Kidney capillary endothelial cell (primary cell): ENCODE measurements around the gene PLSCR3.

Experiments used
- DNase-seq: peaks from one replicate; pipeline ENCODE4 v3.0.0-alpha.2; 2018; ENCODE audit warnings: low spot score

Gene PLSCR3

GRCh38 chr17:7426203-7426863 is 32.0 kb upstream of the PLSCR3 start:
- no peak for DNase-seq

- DNase-seq = no peak
Observed at GRCh38 chr17:7425756-7426155, 31.4 kb upstream of the PLSCR3 start.

GRCh38 chr17:7425316-7425715 is 31.0 kb upstream of the PLSCR3 start, which contains the start of gene SPEM2:
SPEM2 (plus strand) TSS chr17:7425616; CDS start chr17:7425689, 73 bp downstream.
- no peak for DNase-seq

DNA sequence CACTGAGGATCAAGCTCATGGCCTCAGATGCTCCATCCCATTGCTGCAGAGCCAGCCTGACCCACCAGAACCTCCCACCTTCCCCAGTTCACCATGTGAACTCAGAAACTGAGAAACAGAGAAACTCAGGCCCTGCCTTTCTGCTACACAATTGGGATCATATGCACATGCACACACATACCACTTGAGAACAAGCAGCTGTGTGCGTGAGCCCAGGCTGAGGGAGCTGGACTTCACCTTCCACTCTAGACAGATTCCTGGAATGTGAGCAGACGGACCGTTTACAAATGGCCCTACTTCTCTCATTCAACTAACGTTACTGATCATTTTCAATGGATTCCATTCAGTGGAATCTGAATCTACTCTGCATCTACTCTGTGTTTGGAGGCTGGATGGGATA is 29.4 kb upstream of the PLSCR3 start:
- no peak for DNase-seq

- no peak for DNase-seq
Observed at GRCh38 chr17:7421186-7421585, 26.9 kb upstream of the PLSCR3 start.

DNA sequence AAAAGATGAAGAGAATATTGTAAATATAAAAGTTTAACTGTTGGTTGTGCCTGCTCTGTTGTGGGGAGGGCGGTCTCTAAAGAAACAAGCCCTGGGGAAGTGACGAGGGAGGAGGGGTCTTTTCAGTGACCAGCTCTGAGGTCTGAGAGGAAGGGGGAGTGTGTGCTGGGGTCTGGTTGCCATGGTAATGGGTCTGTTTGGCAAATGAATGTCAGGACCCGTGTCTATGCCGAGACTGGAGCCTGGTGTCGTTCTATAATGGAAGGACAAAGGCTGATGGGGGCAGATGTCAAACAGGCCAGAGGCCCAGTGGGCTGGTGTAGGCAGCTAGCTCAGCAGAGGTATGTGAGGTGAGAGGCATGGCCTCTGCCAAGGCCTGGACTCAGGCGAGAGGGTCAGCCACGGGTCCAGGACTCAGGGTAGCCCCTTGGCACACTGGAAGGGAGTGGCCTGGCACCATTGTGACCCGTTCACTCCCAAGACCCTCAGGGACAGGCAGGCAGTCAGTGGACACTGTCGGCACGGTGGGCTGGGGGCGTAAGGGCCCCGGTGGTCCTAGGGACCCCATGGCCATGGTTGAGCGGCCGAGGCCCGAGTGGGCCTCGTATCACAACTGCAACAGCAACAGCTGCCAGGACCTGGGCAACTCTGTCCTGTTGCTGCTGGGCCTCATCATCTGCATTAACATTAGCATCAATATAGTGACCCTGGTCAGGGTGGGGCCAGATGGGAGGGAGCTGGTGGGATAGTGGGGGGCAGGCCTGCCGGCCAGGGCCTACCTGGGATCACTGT is 25.7 kb upstream of the PLSCR3 start, which contains the start of gene SPEM1:
TSS of gene SPEM1 (plus strand) at position 506 of the 792 bp plus-strand sequence. CDS start at position 567, 61 bp downstream.
- no peak for DNase-seq

DNA sequence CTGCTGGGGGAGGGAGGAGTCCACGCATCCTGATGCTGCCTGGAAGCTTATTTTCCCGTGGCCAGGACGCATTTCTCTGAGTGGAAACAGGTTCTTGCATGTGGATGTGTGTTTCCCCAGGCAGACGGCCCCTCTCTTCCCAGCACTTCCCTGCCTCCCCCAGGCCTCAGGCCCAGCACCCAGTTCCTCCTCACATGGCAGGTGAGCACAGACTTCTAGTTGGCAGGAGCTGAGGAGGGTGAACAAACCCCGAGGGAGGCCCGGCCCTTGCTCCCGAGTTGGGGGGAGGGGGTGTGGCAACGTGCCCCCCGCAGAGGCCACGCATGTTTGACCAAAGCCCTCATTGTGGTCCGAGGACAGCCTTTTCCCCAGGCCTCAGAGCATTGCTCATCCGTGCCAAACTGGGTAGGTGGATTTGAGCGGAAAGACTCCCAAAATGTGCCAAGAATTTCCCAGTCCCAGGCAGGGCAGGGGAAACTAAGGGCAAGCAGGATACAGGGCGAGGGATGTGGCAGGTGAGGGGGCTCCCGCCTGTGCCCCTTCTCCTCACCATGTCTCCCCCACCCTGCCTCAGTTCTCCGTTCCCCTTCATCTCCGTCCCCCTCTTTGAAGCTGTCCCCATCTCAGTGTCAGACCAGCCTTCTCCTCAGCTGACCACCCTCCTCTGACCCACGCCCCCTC is 24.3 kb upstream of the PLSCR3 start:
- DNase-seq = no peak

DNA sequence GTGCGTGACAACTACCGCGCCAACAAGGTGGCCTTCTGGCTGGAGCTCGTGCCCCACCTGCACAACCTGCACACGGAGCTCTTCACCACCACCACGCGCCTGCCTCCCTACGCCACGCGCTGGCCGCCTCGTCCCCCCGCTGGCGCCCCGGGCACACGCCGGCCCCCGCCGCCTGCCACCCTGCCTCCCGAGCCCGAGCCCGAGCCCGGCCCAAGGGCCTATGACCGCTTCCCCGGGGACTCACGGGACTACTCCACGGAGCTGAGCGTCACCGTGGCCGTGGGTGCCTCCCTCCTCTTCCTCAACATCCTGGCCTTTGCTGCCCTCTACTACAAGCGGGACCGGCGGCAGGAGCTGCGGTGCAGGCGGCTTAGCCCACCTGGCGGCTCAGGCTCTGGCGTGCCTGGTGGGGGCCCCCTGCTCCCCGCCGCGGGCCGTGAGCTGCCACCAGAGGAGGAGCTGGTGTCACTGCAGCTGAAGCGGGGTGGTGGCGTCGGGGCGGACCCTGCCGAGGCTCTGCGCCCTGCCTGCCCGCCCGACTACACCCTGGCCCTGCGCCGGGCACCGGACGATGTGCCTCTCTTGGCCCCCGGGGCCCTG is 22.8 kb upstream of the PLSCR3 start:
- no peak for DNase-seq

DNA sequence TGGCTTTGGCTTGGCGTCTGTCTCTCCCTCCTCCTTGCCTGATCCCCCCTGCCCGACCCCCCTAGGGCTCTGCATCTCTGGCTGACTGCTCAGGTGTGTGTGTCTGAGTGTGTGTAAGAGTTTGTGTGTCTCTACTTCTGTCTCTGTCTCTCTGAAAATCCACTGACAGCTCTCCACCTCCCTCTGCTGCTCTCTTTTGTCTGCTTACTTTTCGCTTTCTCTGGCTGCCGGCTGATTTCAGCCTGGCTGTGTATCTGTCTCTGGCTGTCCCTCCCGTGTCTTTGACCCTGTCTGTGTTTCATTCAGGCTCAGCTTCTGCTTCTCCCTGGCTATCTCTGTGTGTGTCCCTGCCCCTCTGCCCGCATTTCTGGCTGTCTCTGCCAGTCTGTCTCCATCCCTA is 22.0 kb upstream of the PLSCR3 start:
- DNase-seq = no peak

- DNase-seq = no peak
Observed at GRCh38 chr17:7415784-7416183, 21.5 kb upstream of the PLSCR3 start.

DNA sequence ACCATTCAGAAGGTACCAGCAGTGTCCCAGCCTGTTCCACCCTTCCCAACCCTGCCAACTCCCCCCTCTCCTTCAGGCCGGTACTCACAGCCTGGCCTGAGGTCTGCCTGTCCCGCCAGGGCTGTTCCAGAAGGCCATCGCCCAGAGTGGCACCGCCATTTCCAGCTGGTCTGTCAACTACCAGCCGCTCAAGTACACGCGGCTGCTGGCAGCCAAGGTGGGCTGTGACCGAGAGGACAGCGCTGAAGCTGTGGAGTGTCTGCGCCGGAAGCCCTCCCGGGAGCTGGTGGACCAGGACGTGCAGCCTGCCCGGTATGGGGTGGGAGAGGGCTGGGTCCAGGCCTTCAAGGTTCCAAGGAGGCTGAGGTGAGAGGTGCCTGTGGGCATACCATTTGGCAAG is 20.5 kb upstream of the PLSCR3 start:
- DNase-seq = no peak

DNA sequence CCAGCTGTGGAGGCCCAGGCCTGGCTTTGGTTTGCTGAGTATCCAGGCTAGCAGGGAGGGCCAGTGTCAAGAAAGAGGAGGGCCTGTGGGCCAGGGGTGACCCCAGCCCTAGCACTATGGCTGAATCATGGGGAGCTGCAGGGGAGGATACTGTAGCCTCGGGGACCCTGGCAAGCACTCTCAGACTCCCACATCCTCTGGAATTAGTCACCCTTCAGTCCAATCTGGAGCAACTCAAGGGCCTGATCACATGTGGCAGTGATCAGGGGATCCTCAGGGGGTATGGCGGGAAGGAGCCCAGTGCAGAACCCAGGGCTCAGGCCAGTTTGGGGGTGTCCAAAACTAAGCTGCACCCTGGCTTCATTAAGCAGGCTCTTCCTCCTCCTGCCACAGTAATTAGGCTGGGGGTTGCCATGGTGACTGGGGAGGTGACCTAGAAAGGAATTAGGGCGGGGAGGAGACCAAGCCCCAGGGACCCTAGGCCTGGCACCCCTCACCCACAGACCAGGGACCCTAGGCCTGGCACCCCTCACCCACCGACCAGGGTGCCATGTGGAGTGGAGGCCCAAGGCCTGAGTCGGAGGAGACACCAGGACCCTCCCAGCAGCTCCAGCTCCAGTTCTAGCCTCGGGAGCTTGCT is 19.1 kb upstream of the PLSCR3 start:
- no peak for DNase-seq

GRCh38 chr17:7411427-7411750 is 17.1 kb upstream of the PLSCR3 start:
- DNase-seq = no peak

DNA sequence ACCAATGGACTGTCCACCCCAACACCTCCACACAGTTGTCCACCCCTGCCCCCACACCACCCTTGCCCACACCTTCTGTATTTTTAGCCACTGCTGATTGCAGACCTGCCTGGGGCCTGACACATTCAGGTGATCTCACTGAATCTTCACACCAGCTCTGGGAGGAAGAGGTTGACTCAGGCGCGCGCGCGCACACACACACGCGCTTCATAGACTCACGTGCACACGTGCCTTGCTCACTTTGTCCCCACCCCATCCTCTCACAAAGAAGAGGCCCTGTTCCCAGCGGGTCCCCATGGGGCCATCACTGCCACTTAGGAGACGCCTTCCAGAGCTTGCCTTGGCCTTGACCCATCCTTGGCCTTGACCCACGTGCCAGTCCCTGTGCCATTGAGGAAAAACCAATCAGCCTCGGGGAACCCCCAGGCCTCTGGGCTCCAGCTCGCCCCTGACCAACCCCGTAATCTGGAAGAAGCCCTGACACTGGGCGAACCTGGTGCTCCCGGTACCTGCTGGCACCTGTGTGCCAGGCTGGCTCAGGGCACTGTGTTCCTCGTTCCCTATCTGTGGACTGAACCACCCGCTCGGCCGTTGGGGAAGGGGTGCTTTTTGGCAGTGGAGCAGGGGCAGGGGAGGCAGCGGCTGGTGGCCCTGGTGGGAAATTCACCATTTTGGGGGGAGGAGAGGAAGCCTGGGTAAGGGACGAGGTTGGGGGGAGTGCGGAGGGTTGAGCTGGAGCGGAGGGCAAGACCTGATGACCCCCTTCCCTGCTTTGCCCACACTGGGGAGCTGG is 16.5 kb upstream of the PLSCR3 start:
- no peak for DNase-seq

DNA sequence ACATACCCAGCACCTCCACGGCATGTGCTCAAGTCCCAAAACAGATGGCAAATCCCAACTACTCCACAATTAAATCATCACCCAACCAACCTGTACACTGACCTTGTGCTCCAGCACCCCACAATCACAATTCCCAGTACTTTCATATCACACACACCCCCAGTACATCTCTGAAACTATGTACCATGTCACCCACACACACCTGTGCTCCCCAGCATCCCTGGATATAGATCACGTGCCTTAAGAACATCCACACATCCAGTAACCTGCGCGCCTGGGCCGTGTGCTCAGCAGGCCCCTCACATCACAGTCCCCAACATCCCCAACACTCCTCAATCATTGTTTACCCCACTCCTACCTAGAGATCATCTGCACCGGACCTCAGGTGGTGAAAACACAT is 15.4 kb upstream of the PLSCR3 start:
- no peak for DNase-seq

DNA sequence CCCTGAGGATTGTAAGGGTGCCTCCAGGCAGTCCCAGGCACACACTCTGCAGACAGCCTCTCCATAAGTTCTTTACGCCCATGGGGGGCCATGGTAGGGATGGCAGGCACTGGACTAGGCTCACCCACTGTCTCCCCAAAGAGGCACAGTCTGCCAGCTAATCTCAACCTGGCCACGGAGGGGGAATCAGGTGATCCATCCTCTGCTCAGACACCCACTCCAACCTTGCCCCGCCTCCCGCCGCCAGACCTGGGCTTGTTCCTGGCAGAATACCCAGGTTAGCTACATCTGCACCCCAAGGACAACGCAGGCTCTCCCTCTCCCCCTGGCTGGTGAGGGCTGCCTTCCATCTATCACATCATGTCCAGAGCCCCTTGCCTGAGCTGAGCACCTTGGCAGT is 14.5 kb upstream of the PLSCR3 start:
- DNase-seq = no peak

GRCh38 chr17:7408252-7408727 is 14.0 kb upstream of the PLSCR3 start:
- DNase-seq = no peak

DNA sequence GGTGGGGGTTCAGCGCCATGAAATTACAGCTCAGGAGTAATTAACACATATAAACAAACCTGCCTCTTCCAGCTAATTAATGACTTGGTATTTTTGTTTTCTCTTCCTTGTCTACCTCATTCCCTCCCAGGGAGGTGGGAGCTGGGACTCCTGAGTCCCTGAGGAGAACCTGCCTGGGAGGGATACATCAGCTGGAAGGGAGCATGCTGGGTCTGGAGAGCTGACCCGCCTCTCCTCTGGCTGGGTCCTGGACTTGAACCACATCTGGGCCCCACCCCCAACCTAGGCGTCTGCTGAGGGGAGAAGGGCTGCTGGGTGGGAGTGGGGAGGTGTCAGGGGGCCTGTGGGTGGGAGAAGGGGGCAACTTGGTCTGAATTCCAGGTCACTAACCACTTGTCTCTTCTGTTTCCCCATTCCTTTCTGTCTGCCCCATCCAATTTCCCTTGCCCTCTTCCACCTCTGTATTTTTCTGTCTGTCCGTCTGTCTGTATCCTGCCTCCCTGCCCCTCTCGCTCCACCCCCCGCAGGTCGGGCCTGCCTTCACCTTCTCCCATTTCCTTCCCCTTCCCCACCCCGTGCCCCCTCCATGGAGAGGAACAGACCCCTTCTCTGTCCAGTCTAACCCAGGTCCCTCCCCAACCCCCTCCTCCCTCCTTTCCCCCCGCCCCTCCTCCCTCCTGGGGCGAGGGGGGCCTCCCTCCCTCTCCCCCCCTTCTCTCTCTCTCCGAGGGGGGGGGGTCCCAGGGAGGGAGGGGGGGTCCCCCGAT is 13.3 kb upstream of the PLSCR3 start, which contains the start of gene NLGN2:
TSS of gene NLGN2 (plus strand) at position 361 of the 767 bp plus-strand sequence. CDS start 411 bp downstream, outside the sequence.
- no peak for DNase-seq

GRCh38 chr17:7407082-7407481 is 12.8 kb upstream of the PLSCR3 start:
- DNase-seq = no peak

DNA sequence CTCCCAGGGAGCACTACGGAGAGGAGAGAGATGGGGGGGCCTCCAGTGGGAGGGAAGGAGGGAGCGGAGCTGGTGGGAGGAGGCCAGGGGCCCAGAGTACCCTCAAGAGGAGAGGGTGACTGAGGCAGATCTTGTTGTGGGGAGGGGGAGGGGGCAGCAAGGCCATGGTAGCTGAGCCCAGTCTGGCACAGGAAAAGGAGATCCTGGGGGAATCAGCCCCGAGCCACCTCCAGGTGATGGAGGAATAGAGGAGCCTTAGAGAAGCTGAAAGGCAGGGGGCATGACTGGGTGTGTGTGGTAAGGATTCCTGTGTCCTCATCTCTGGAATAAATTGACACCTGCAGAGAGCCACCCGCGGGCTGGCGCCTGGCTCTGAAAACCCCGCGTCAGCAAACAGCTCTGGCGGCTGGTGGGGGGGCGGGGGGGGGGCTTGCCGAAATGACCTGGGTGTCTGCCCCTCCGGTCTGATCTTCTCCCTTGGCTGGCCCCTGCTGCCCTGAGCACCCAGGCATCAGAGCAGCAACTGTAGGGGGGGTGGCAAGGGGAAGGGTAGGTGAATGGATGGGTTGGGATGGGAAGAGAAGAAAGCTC is 12.0 kb upstream of the PLSCR3 start:
- DNase-seq = no peak
